ENCODE measurements around the gene TADA1.

- TF ChIP-seq CTCF (IDR thresholded peaks at IDR 0.05) (no peak), POLR2A (IDR thresholded peaks at IDR 0.05) (no peak)
Measured at GRCh38 chr1:166843322-166843721, 32.7 kb downstream of the TADA1 start.
